K562 (cell line): ENCODE results near the gene ADM5. TPM values are rescaled to one million over a fixed set of nuclear protein-coding genes. Genes with fewer than 3 reads are reported as not detected.

Source experiments
- ATAC-seq: fragments of 200-7000 bp; cut with Tn5 transposase; 3 replicates; pipeline ENCODE4 v1.9.1; 2020; ENCODE audit warnings: moderate library complexity
- BruUV-seq: library from RNA; stranded (reverse); fragments of 400-500 nt; replicated peaks from 2 replicates; lab custom pipeline; 2021; lab: Mats Ljungman, UMichigan
- CTCF ChIA-PET: fragments of 300-600 bp; formaldehyde crosslinking; extraction: SDS; loops from one replicate; lab custom pipeline; 2021; ENCODE audit warnings: low intra/inter-chr PET ratio; lab: Yijun Ruan, JAX
- POLR2A ChIA-PET: fragments of 300-600, 350-650 bp; sonication (Branson Sonifier 250); formaldehyde crosslinking; extraction: SDS; loops from one replicate; lab custom pipeline; 2021; ENCODE audit warnings: antibody characterized with exemption, inconsistent platforms; lab: Yijun Ruan, JAX
- DNase-seq, 4 experiments: peaks; one replicate each; pipeline versions ENCODE4 v3.0.0 to v3.0.0-alpha.2; 2011 to 2018; ENCODE audit warnings: low spot score in 3 of 4, mixed read lengths in 3 of 4; ENCODE audit errors: extremely low read depth in 1 of 4
- FAIRE-seq: peaks from 2 replicates; lab custom pipeline; 2011; peaks lifted over from hg19 to GRCh38; lab: Jason Lieb, UNC
- H2AFZ ChIP-seq: 2 replicates; pipeline ENCODE4 v1.6.0; 2011; ENCODE audit warnings: low read depth, low read length, control low read depth, inconsistent platforms
- H3K27ac ChIP-seq: fragments of 200-600 bp; 3 replicates; pipeline ENCODE4 v1.8.0; 2011; ENCODE audit warnings: low read depth, mild to moderate bottlenecking, control low read depth, inconsistent platforms, low read length, moderate library complexity, mixed read lengths; ENCODE audit errors: extremely low read depth
- H3K27me3 ChIP-seq, 2 experiments: fragments of 300-600 bp in 1 of 2; 2 replicates in 1 of 2; 3 replicates in 1 of 2; pipeline versions ENCODE4 v1.6.0 to v1.8.0; 2011; ENCODE audit warnings: inconsistent platforms in 2 of 2, low read length in 2 of 2, mild to moderate bottlenecking in 1 of 2, mixed read lengths in 1 of 2, moderate library complexity in 1 of 2; ENCODE audit not compliant: control insufficient read depth in 2 of 2, insufficient read depth in 2 of 2
- H3K36me3 ChIP-seq: fragments of 300-600 bp; 3 replicates; pipeline ENCODE4 v1.8.0; 2011; ENCODE audit warnings: mild to moderate bottlenecking, low read length, inconsistent platforms; ENCODE audit not compliant: control insufficient read depth, insufficient read depth
- H3K4me1 ChIP-seq, 2 experiments: fragments of 200-600 bp in 1 of 2; replicated peaks in 1 of 2; 2 replicates in 1 of 2; 3 replicates in 1 of 2; pipeline versions ENCODE4 v1.5.1 to v1.8.0; 2011; ENCODE audit warnings: inconsistent platforms in 2 of 2, low read length in 2 of 2, mild to moderate bottlenecking in 1 of 2, mixed read lengths in 1 of 2, moderate library complexity in 1 of 2; ENCODE audit not compliant: control insufficient read depth in 2 of 2, insufficient read depth in 2 of 2
- H3K4me2 ChIP-seq: 2 replicates; pipeline ENCODE4 v1.6.1; 2011; ENCODE audit warnings: low read length, control low read depth, inconsistent platforms, mixed read lengths; ENCODE audit not compliant: insufficient read depth
- H3K4me3 ChIP-seq: fragments of 200-600 bp; sonication (generic), shearing (Covaris generic); 2 replicates; pipeline ENCODE4 v1.5.1; 2016; ENCODE audit warnings: control low read depth, inconsistent platforms
- H3K79me2 ChIP-seq: fragments of 200-600 bp; 3 replicates; pipeline ENCODE4 v1.8.0; 2011; ENCODE audit warnings: low read length, inconsistent platforms; ENCODE audit not compliant: control insufficient read depth, insufficient read depth
- H3K9ac ChIP-seq, 2 experiments: 2 replicates each; pipeline versions ENCODE4 v1.6.0 to v1.6.1; 2011; ENCODE audit warnings: low read depth in 2 of 2, low read length in 2 of 2, control low read depth in 1 of 2, inconsistent platforms in 1 of 2, mild to moderate bottlenecking in 1 of 2, mixed read lengths in 1 of 2; ENCODE audit not compliant: insufficient read depth in 1 of 2
- H3K9me1 ChIP-seq: one replicate; pipeline ENCODE4 v1.6.0; 2011; ENCODE audit warnings: inconsistent platforms, mild to moderate bottlenecking, low read length, moderate library complexity; ENCODE audit not compliant: control insufficient read depth, insufficient read depth
- H3K9me3 ChIP-seq: replicated peaks from 2 replicates; pipeline ENCODE4 v1.5.1; 2011; ENCODE audit warnings: low read depth, low read length, inconsistent platforms; ENCODE audit not compliant: control insufficient read depth, insufficient read depth
- H4K20me1 ChIP-seq: replicated peaks from 2 replicates; pipeline ENCODE4 v1.6.1; 2011; ENCODE audit warnings: low read length, inconsistent platforms, mixed read lengths; ENCODE audit not compliant: control insufficient read depth, insufficient read depth
- HMGN3 ChIP-seq: IDR thresholded peaks from 2 replicates; pipeline ENCODE4 v1.6.1; 2011; ENCODE audit warnings: borderline replicate concordance, low read depth, mild to moderate bottlenecking, mixed read lengths, low read length; ENCODE audit not compliant: insufficient read length; ENCODE audit errors: extremely low read depth
- TGIF2 ChIP-seq: sonication (generic); formaldehyde crosslinking; IDR thresholded peaks from 2 replicates; pipeline ENCODE4 v1.8.1; 2022; ENCODE audit warnings: mild to moderate bottlenecking, missing genetic modification reagents, moderate library complexity
- TOE1 ChIP-seq, 2 experiments: fragments of 450-650 bp in 1 of 2; sonication (generic) in 1 of 2; formaldehyde crosslinking in 1 of 2; IDR thresholded peaks; 2 replicates each; pipeline versions ENCODE4 v1.7.1 to v1.8.0; 2016 to 2022; ENCODE audit warnings: borderline replicate concordance in 2 of 2, mild to moderate bottlenecking in 2 of 2, antibody characterized with exemption in 1 of 2, inconsistent platforms in 1 of 2, low read depth in 1 of 2, missing genetic modification reagents in 1 of 2, moderate library complexity in 1 of 2
- ZBTB7A ChIP-seq: IDR thresholded peaks from 2 replicates; pipeline ENCODE4 v1.6.1; 2011; ENCODE audit warnings: low read depth, mild to moderate bottlenecking, low read length, moderate library complexity, borderline replicate concordance; ENCODE audit not compliant: control insufficient read depth
- ZNF431 ChIP-seq: sonication (generic); formaldehyde crosslinking; IDR thresholded peaks from 2 replicates; pipeline ENCODE4 v1.8.0; 2022; ENCODE audit warnings: mild to moderate bottlenecking, missing genetic modification reagents
- ZNF584 ChIP-seq: fragments of 200-800 bp; sonication (Bioruptor generic); IDR thresholded peaks from 2 replicates; pipeline ENCODE4 v1.6.1; 2016; ENCODE audit warnings: low read depth, mild to moderate bottlenecking, missing genetic modification characterization, missing compliant biosample characterization
- WGBS: fragments of 100-300 bp; shearing (Covaris generic); methylation state at CpG from one replicate; pipeline ENCODE4 v1.1.6; 2016; ENCODE audit warnings: low coverage, mixed read lengths; ENCODE audit not compliant: insufficient coverage; ENCODE audit errors: missing lambda C conversion rate; 5-methylcytosine and 5-hydroxymethylcytosine counted together
- in situ Hi-C: fragments of 300-500 bp; cut with MboI; formaldehyde crosslinking; loops from 4 replicates; pipeline ENCODE4 v1.15.0; 2018; ENCODE audit warnings: inconsistent platforms, mixed read lengths
- intact Hi-C: fragments of 100-400 bp; cut with micrococcal nuclease; formaldehyde crosslinking; loops from 2 replicates; pipeline ENCODE4 v1.14.2; 2022
- polyA plus RNA-seq, 8 experiments: library from polyadenylated mRNA; depleted of rRNA in 4 of 8; stranded (reverse) in 5 of 8; unstranded in 3 of 8; fragments of >200 nt; fragmentation: Nextera tagmentation in 2 of 8; fragmentation: Illumina TruSeq in 1 of 8; extraction: Ambion mirVana in 2 of 8; extraction: Trizol in 1 of 8; gene quantifications; 2 replicates each; pipeline versions ENCODE4 v1.2.1 to v1.2.3, GENCODE V29; 2011 to 2014; ENCODE audit warnings: inconsistent platforms in 1 of 8, missing spikeins in 1 of 8
- total RNA-seq, 7 experiments: library from RNA; depleted of rRNA in 6 of 7; stranded (reverse); fragments of >200 nt in 6 of 7; fragmentation: Illumina TruSeq in 2 of 7; extraction: Trizol in 2 of 7; gene quantifications; 2 replicates each; pipeline versions ENCODE4 v1.2.1 to v1.2.3, GENCODE V29; 2011 to 2021; ENCODE audit warnings: low replicate concordance in 1 of 7

The ADM5 gene
- total and polyA plus RNA-seq, 9 of the 15 experiments (the other 6 are each of a cell fraction or from before 2014, with no cell fraction given) = 0.13 to 8.4 (median 2.0) TPM; not detected in 1

GRCh38 chr19:49679771-49680413 is 9.5 kb upstream of the ADM5 start:
- no peaks in the 10 kb centered on the region for H3K27me3 ChIP-seq
- POLR2A ChIA-PET = no interaction called here
- no peak for DNase-seq
- H3K9ac ChIP-seq = peak overlapping the region in 1 of 2 experiments; percentile 85; a peak in 1 of 4 replicates
- TF ChIP-seq TGIF2 (CRISPR knock-in tag) = no peak
- 0 out of 2 replicates have a peak, but pooled peaks have one; percentile 35 for TF ChIP-seq ZNF431 (CRISPR knock-in tag)
- TF ChIP-seq HMGN3 = no peak
- peak; percentile 49 for TF ChIP-seq ZBTB7A
- TF ChIP-seq ZNF584 = no peak
- no peak for TF ChIP-seq TOE1 (IDR thresholded peaks at IDR 0.05; ENCODE audit: borderline replicate concordance)
- no peak for TF ChIP-seq TOE1 (CRISPR knock-in tag; IDR thresholded peaks at IDR 0.05; ENCODE audit: borderline replicate concordance, low read depth)
- TF ChIP-seq, all 486 proteins: peak for 2
- intact Hi-C loops = loop anchor here (5.0 kb wide), 3 partner anchors 87 to 187 kb away; partner anchors contain the start of genes AP2A1 and PNKP
- Histone ChIP-seq H3K4me3 (0 out of 2 replicates have a peak overlapping the region, but pooled peaks have one; percentile 4), H3K9me1 (peaks cover 3% of the 10 kb centered on the region), H3K79me2 (peaks cover 52% of the 10 kb centered on the region), H3K36me3 (peaks cover 57% of the 10 kb centered on the region), H3K4me1 (peaks cover 26 to 57% of the 10 kb centered on the region in 2 experiments), H4K20me1 (peaks cover 19% of the 10 kb centered on the region), H3K4me2 (peak overlapping the region; percentile 16; the same call in 1 of the 2 replicates), H3K9me3 (no peaks in the 10 kb centered on the region), H2AFZ (no peak overlapping the region), H3K27ac (peak overlapping the region; percentile 39; the same call in 1 of the 3 replicates)
- in situ Hi-C loops = no loop called here
- no TSS peak for BruUV-seq
- ATAC-seq = no peak
- no peak for FAIRE-seq
- 57% methylated on average over 6 of the region's 10 CpGs for WGBS
- CTCF ChIA-PET = interaction anchor here (0.5 to 1.5 kb wide), 4 partner anchors 38 to 238 kb away, joined by 3 to 5 read pairs (median 4); no protein-coding TSS in a partner anchor
